K562 (cell line): ENCODE results near the gene DCST1. TPM values are rescaled to one million over a fixed set of nuclear protein-coding genes. Genes with fewer than 3 reads are reported as not detected.

ENCODE experiments used
- ATF3 ChIP-seq, 2 experiments: fragments of 450-650 bp in 1 of 2; sonication (generic) in 1 of 2; formaldehyde crosslinking in 1 of 2; IDR thresholded peaks in 1 of 2; conservative IDR thresholded peaks in 1 of 2; 2 replicates each; pipeline versions ENCODE4 v1.6.1 to v1.8.1; 2016 to 2023; ENCODE audit warnings: mild to moderate bottlenecking in 2 of 2, moderate library complexity in 2 of 2, inconsistent platforms in 1 of 2, missing genetic modification reagents in 1 of 2
- MCM5 ChIP-seq: fragments of 450-650 bp; IDR thresholded peaks from 2 replicates; pipeline ENCODE4 v1.6.1; 2016; ENCODE audit warnings: low read depth
- MYBL2 ChIP-seq, 2 experiments: fragments of 450-650 bp in 1 of 2; sonication (generic) in 1 of 2; formaldehyde crosslinking in 1 of 2; IDR thresholded peaks; 2 replicates each; pipeline versions ENCODE4 v1.6.1 to v1.8.1; 2017 to 2022; ENCODE audit warnings: borderline replicate concordance in 1 of 2, inconsistent platforms in 1 of 2, low read depth in 1 of 2, mild to moderate bottlenecking in 1 of 2, missing genetic modification reagents in 1 of 2, moderate library complexity in 1 of 2
- NFE2 ChIP-seq: IDR thresholded peaks from 2 replicates; pipeline ENCODE4 v1.6.1; 2014; ENCODE audit warnings: antibody characterized with exemption, low read depth
- SIN3B ChIP-seq: fragments of 450-650 bp; IDR thresholded peaks from 2 replicates; pipeline ENCODE4 v1.6.1; 2017; ENCODE audit warnings: low read depth, mild to moderate bottlenecking, moderate library complexity
- TGIF2 ChIP-seq: sonication (generic); formaldehyde crosslinking; IDR thresholded peaks from 2 replicates; pipeline ENCODE4 v1.8.1; 2022; ENCODE audit warnings: mild to moderate bottlenecking, missing genetic modification reagents, moderate library complexity
- YBX1 ChIP-seq: fragments of 450-650 bp; IDR thresholded peaks from 2 replicates; pipeline ENCODE4 v1.7.1; 2016; ENCODE audit warnings: mild to moderate bottlenecking
- ZNF589 ChIP-seq: fragments of 200-800 bp; sonication (Bioruptor generic); IDR thresholded peaks from 2 replicates; pipeline ENCODE4 v1.6.1; 2016; ENCODE audit warnings: low read depth, missing genetic modification characterization, missing compliant biosample characterization
- polyA plus RNA-seq, 8 experiments: library from polyadenylated mRNA; depleted of rRNA in 4 of 8; stranded (reverse) in 5 of 8; unstranded in 3 of 8; fragments of >200 nt; fragmentation: Nextera tagmentation in 2 of 8; fragmentation: Illumina TruSeq in 1 of 8; extraction: Ambion mirVana in 2 of 8; extraction: Trizol in 1 of 8; gene quantifications; 2 replicates each; pipeline versions ENCODE4 v1.2.1 to v1.2.3, GENCODE V29; 2011 to 2014; ENCODE audit warnings: inconsistent platforms in 1 of 8, missing spikeins in 1 of 8
- total RNA-seq, 7 experiments: library from RNA; depleted of rRNA in 6 of 7; stranded (reverse); fragments of >200 nt in 6 of 7; fragmentation: Illumina TruSeq in 2 of 7; extraction: Trizol in 2 of 7; gene quantifications; 2 replicates each; pipeline versions ENCODE4 v1.2.1 to v1.2.3, GENCODE V29; 2011 to 2021; ENCODE audit warnings: low replicate concordance in 1 of 7
- TF ChIP-seq, protein P1 (sequence below), 2 experiments: fragments of 450-650 bp in 1 of 2; sonication (generic) in 1 of 2; formaldehyde crosslinking in 1 of 2; IDR thresholded peaks; 2 replicates each; pipeline versions ENCODE4 v1.7.1 to v1.9.0; 2016 to 2022; ENCODE audit warnings: inconsistent platforms in 1 of 2, mild to moderate bottlenecking in 1 of 2, missing genetic modification reagents in 1 of 2
- TF ChIP-seq, protein P2 (sequence below): sonication (generic); formaldehyde crosslinking; IDR thresholded peaks from 2 replicates; pipeline ENCODE4 v1.8.0; 2023; ENCODE audit warnings: mild to moderate bottlenecking, missing genetic modification reagents
- TF ChIP-seq, protein P3 (sequence below), 2 experiments: IDR thresholded peaks; 2 replicates each; pipeline ENCODE4 v1.6.1; 2012; ENCODE audit warnings: improper control_type of control experiment in 2 of 2, low read depth in 2 of 2, low read length in 2 of 2, borderline replicate concordance in 1 of 2

Gene DCST1
- total and polyA plus RNA-seq, 9 of the 15 experiments (the other 6 are each of a cell fraction or from before 2014, with no cell fraction given) = not detected

GRCh38 chr1:155003766-155004351 is 29.8 kb upstream of the DCST1 start (continued):
- TF ChIP-seq, protein P1, sequence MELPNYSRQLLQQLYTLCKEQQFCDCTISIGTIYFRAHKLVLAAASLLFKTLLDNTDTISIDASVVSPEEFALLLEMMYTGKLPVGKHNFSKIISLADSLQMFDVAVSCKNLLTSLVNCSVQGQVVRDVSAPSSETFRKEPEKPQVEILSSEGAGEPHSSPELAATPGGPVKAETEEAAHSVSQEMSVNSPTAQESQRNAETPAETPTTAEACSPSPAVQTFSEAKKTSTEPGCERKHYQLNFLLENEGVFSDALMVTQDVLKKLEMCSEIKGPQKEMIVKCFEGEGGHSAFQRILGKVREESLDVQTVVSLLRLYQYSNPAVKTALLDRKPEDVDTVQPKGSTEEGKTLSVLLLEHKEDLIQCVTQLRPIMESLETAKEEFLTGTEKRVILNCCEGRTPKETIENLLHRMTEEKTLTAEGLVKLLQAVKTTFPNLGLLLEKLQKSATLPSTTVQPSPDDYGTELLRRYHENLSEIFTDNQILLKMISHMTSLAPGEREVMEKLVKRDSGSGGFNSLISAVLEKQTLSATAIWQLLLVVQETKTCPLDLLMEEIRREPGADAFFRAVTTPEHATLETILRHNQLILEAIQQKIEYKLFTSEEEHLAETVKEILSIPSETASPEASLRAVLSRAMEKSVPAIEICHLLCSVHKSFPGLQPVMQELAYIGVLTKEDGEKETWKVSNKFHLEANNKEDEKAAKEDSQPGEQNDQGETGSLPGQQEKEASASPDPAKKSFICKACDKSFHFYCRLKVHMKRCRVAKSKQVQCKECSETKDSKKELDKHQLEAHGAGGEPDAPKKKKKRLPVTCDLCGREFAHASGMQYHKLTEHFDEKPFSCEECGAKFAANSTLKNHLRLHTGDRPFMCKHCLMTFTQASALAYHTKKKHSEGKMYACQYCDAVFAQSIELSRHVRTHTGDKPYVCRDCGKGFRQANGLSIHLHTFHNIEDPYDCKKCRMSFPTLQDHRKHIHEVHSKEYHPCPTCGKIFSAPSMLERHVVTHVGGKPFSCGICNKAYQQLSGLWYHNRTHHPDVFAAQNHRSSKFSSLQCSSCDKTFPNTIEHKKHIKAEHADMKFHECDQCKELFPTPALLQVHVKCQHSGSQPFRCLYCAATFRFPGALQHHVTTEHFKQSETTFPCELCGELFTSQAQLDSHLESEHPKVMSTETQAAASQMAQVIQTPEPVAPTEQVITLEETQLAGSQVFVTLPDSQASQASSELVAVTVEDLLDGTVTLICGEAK (IDR thresholded peaks at IDR 0.05) = peak; percentile 82
- TF ChIP-seq, protein P1 (CRISPR knock-in tag; IDR thresholded peaks at IDR 0.05) = no peak
- TF ChIP-seq MYBL2 (IDR thresholded peaks at IDR 0.05; ENCODE audit: low read depth) (no peak), MYBL2 (CRISPR knock-in tag; IDR thresholded peaks at IDR 0.05; ENCODE audit: borderline replicate concordance) (no peak), SIN3B (no peak), ZNF589 (CRISPR knock-in tag) (peak; percentile 66; the same call in 1 of the 2 replicates), MCM5 (no peak), TGIF2 (CRISPR knock-in tag) (no peak), NFE2 (peak; percentile 60), ATF3 (IDR thresholded peaks at IDR 0.05) (peak; percentile 40; the same call in 1 of the 2 replicates), ATF3 (CRISPR knock-in tag; conservative IDR thresholded peaks at IDR 0.05) (no peak), YBX1 (no peak)
- TF ChIP-seq, protein P2, sequence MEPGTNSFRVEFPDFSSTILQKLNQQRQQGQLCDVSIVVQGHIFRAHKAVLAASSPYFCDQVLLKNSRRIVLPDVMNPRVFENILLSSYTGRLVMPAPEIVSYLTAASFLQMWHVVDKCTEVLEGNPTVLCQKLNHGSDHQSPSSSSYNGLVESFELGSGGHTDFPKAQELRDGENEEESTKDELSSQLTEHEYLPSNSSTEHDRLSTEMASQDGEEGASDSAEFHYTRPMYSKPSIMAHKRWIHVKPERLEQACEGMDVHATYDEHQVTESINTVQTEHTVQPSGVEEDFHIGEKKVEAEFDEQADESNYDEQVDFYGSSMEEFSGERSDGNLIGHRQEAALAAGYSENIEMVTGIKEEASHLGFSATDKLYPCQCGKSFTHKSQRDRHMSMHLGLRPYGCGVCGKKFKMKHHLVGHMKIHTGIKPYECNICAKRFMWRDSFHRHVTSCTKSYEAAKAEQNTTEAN (CRISPR knock-in tag) = no peak
- TF ChIP-seq, protein P3, sequence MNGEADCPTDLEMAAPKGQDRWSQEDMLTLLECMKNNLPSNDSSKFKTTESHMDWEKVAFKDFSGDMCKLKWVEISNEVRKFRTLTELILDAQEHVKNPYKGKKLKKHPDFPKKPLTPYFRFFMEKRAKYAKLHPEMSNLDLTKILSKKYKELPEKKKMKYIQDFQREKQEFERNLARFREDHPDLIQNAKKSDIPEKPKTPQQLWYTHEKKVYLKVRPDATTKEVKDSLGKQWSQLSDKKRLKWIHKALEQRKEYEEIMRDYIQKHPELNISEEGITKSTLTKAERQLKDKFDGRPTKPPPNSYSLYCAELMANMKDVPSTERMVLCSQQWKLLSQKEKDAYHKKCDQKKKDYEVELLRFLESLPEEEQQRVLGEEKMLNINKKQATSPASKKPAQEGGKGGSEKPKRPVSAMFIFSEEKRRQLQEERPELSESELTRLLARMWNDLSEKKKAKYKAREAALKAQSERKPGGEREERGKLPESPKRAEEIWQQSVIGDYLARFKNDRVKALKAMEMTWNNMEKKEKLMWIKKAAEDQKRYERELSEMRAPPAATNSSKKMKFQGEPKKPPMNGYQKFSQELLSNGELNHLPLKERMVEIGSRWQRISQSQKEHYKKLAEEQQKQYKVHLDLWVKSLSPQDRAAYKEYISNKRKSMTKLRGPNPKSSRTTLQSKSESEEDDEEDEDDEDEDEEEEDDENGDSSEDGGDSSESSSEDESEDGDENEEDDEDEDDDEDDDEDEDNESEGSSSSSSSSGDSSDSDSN (IDR thresholded peaks at IDR 0.05; ENCODE audit: borderline replicate concordance in 1 of 2, low read depth in 2 of 2, low read length in 2 of 2) = no peak
